ENCODE data around the gene LMBR1L. TPM values are rescaled to one million over a fixed set of nuclear protein-coding genes. Genes with fewer than 3 reads are reported as not detected.

Gene LMBR1L
- total RNA-seq, 2 experiments from 2014 or later: 43.5 to 50.9 TPM

DNA sequence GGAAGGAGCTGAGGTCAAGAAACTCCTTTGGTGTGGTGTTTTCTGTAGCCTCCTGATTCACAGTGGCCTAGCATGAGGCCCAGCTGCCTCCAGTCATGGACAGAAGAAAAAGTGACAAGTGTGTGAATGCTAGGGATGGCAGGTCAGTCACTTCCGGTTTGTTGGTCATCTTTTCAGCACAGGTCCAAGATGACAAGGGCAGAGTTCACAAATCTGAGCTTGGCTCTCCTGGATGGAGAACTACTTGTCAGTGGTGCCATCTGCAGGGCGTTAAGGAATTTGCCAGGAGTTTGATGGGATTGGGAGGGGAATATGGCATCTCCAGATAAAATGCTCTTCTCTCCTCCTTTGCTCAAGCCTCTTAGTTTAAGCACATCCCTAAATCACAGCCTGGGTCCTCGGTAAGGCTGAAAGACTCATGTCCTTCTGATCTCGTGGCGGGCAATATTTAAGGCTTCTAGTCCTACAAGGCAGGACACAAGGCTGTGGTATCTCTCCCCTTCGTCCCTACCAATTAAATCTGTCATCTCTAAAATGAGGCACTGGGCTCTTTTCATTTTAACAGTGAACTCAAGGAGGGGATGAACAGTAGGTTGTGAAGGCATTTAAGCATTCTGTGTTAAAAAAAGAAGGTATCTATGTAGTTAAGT is 10.5 kb upstream of the LMBR1L start:
- H3K27me3 Mint-ChIP-seq: no peaks in the 10 kb centered on the region
- no peak for ATAC-seq
- TF ChIP-seq, protein P1, sequence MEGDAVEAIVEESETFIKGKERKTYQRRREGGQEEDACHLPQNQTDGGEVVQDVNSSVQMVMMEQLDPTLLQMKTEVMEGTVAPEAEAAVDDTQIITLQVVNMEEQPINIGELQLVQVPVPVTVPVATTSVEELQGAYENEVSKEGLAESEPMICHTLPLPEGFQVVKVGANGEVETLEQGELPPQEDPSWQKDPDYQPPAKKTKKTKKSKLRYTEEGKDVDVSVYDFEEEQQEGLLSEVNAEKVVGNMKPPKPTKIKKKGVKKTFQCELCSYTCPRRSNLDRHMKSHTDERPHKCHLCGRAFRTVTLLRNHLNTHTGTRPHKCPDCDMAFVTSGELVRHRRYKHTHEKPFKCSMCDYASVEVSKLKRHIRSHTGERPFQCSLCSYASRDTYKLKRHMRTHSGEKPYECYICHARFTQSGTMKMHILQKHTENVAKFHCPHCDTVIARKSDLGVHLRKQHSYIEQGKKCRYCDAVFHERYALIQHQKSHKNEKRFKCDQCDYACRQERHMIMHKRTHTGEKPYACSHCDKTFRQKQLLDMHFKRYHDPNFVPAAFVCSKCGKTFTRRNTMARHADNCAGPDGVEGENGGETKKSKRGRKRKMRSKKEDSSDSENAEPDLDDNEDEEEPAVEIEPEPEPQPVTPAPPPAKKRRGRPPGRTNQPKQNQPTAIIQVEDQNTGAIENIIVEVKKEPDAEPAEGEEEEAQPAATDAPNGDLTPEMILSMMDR (IDR thresholded peaks at IDR 0.05): no peak
- no peaks in the 10 kb centered on the region for H3K36me3 Mint-ChIP-seq (ENCODE audit: low read depth)
- no peaks in the 10 kb centered on the region for H3K4me1 Mint-ChIP-seq (ENCODE audit: low read depth)
- no peak overlapping the region for H3K27ac Mint-ChIP-seq
- no peak overlapping the region for H3K4me3 Mint-ChIP-seq
- H3K9me3 Mint-ChIP-seq: no peaks in the 10 kb centered on the region
- POLR2A ChIA-PET: interaction anchor here (1.8 to 6.2 kb wide), 2 partner anchors 9 to 11 kb away, joined by 8 to 56 read pairs; partner anchors contain the start of genes LMBR1L and TUBA1B
- intact Hi-C loops (cut with micrococcal nuclease): no loop called here
- DNase-seq: no peak
- CTCF ChIA-PET: interaction anchor here (0.6 to 3.7 kb wide), 5 partner anchors 10 to 268 kb away, joined by 3 to 22 read pairs (median 4); no protein-coding TSS in a partner anchor

GRCh38 chr12:49111206-49111605 is 559 bp upstream of the LMBR1L start:
- Mint-ChIP-seq H3K27ac (peak overlapping the region; percentile 97), H3K27me3 (no peaks in the 10 kb centered on the region), H3K36me3 (ENCODE audit: low read depth) (no peaks in the 10 kb centered on the region), H3K4me1 (ENCODE audit: low read depth) (peaks cover 35% of the 10 kb centered on the region), H3K9me3 (no peaks in the 10 kb centered on the region), H3K4me3 (peak overlapping the region; percentile 87)
- intact Hi-C loops (cut with micrococcal nuclease): no loop called here
- TF ChIP-seq, protein P1 (IDR thresholded peaks at IDR 0.05): no peak
- DNase-seq: no peak
- CTCF ChIA-PET: interaction anchor here (0.9 to 10.8 kb wide), 11 partner anchors 9 to 87 kb away, joined by 3 to 98 read pairs (median 4); partner anchors contain the start of gene RHEBL1
- peak; percentile 4 for ATAC-seq
- POLR2A ChIA-PET: interaction anchor here (0.6 to 8.4 kb wide), 5 partner anchors 9 to 153 kb away, joined by 3 to 85 read pairs (median 8); partner anchors contain the start of gene TUBA1B

DNA sequence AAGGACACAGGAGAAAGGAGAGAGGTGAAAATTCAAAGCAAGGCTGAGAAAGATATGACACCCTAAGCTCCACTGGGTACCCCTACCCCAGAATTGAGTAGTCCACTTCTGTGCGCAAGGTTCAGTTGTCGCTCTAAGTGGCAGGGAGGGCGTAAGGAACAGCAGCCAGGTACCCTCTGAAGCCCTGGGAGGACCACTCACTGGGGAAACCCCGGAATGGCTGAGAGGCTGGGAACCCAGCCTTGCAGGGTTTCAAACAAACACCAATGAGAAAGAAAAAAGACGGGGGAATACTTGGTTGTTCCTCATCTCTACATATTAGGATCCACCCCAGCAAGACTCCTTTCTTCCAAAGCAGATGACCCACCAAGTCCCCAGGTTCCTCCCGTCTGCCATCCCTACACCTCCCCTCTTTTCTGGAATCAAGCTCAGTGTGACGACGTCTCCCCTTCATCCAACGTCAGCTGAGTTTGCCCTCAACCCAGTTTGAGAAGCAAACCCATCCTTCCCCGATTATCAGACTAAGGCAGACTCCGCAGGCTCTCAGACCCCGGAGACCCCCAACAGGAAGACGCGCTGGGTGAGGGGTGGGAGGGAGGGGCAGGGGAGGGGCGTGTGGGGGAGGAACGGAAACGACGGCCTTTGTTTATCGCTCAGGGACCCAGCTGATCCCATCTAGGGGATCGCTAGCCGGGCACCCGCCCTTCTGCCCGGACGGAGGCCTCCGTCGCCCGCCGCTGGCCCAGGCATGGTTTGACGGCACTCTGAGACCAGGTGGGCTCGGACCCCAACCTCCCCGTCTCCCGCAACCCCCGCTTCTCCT is 795 bp downstream of the LMBR1L start:
- no peak for ATAC-seq
- CTCF ChIA-PET: interaction anchor here (1.1 to 10.8 kb wide), 8 partner anchors 10 to 51 kb away, joined by 3 to 98 read pairs (median 5); partner anchors contain the start of gene DHH
- peak overlapping the region; percentile 87 for H3K4me3 Mint-ChIP-seq
- POLR2A ChIA-PET: interaction anchor here (0.6 to 8.4 kb wide), 9 partner anchors 10 to 154 kb away, joined by 3 to 85 read pairs (median 6); partner anchors contain the start of gene TUBA1B
- H3K36me3 Mint-ChIP-seq (ENCODE audit: low read depth): peaks cover 2% of the 10 kb centered on the region
- TF ChIP-seq, protein P1 (IDR thresholded peaks at IDR 0.05): no peak
- H3K27me3 Mint-ChIP-seq: no peaks in the 10 kb centered on the region
- no peak for DNase-seq
- intact Hi-C loops (cut with micrococcal nuclease): no loop called here
- H3K9me3 Mint-ChIP-seq: no peaks in the 10 kb centered on the region
- H3K27ac Mint-ChIP-seq: peak overlapping the region; percentile 97
- H3K4me1 Mint-ChIP-seq (ENCODE audit: low read depth): peaks cover 35% of the 10 kb centered on the region

DNA sequence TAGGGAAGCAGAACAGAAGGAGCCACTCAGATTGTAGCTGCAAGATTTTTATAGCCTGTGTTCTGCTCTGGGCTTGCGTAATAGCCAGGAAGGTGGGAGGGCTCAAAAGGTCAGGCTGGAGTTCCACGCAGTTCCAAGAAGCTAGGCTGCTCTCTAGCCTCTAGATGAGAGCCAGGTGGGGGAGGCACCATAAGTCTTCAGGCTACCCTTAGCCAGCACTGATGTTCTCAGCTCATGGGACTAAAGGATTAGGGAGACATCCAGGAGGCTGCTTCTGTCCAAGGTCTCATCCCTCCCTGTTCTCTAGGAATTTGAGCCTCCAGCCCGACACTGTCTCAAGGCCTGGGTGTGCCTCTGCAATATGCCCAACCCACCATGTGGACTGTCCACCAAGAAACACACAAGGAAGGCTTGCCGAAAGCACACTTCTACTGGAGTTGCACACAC is 1.7 kb downstream of the LMBR1L start:
- intact Hi-C loops (cut with micrococcal nuclease): no loop called here
- POLR2A ChIA-PET: interaction anchor here (0.9 to 8.4 kb wide), 6 partner anchors 9 to 156 kb away, joined by 3 to 85 read pairs (median 6); partner anchors contain the start of genes TUBA1B and TUBA1C

More for the DNA sequence above, 1.7 kb downstream of the LMBR1L start:
- DNase-seq (no peak), ATAC-seq (no peak)
- Mint-ChIP-seq H3K27me3 (no peaks in the 10 kb centered on the region), H3K27ac (peak overlapping the region; percentile 84), H3K36me3 (ENCODE audit: low read depth) (peaks cover 2% of the 10 kb centered on the region), H3K4me3 (peak overlapping the region; percentile 87), H3K9me3 (no peaks in the 10 kb centered on the region), H3K4me1 (ENCODE audit: low read depth) (peaks cover 35% of the 10 kb centered on the region)
- TF ChIP-seq, protein P1 (IDR thresholded peaks at IDR 0.05): no peak
- CTCF ChIA-PET: interaction anchor here (1.0 to 10.8 kb wide), 6 partner anchors 9 to 127 kb away, joined by 3 to 98 read pairs (median 15); partner anchors contain the start of gene DHH
